Colonic mucosa (tissue), 4 donors: ENCODE data around the gene EML4. TPM values are rescaled to one million over a fixed set of nuclear protein-coding genes. Genes with fewer than 3 reads are reported as not detected.

Experiments used
- DNase-seq: peaks from one replicate; pipeline ENCODE4 v3.0.0-alpha.2; 2020
- H3K27ac ChIP-seq: fragments of 200-600 bp; one replicate; pipeline ENCODE4 v1.8.0; 2021
- H3K27me3 ChIP-seq: fragments of 200-600 bp; one replicate; pipeline ENCODE4 v1.8.0; 2021
- H3K36me3 ChIP-seq: fragments of 200-600 bp; one replicate; pipeline ENCODE4 v1.8.0; 2021
- H3K4me1 ChIP-seq: fragments of 200-600 bp; one replicate; pipeline ENCODE4 v1.8.0; 2021; ENCODE audit warnings: mild to moderate bottlenecking
- H3K4me3 ChIP-seq: fragments of 200-600 bp; one replicate; pipeline ENCODE4 v1.8.0; 2021
- H3K9ac ChIP-seq, 2 donors: one replicate each; pipeline ENCODE4 v1.7.0; 2013; ENCODE audit warnings: control low read depth in 2 of 2, low read depth in 2 of 2, low read length in 2 of 2
- H3K9me3 ChIP-seq: fragments of 200-600 bp; one replicate; pipeline ENCODE4 v1.8.0; 2021
- CTCF ChIP-seq: fragments of 200-600 bp; IDR thresholded peaks from one replicate; pipeline ENCODE4 v1.8.0; 2022; ENCODE audit warnings: antibody characterized with exemption, mild to moderate bottlenecking
- intact Hi-C: fragments of 100-400 bp; cut with DNase I; formaldehyde crosslinking; loops from one replicate; pipeline ENCODE4 v1.14.1; 2022
- total RNA-seq, 2 donors: library from RNA; stranded (reverse); fragmentation: NEBNext Ultra II Directional in 1 of 2; extraction: Animal tissue kit (Norgen Biotek cat#: 25700) in 1 of 2; gene quantifications; one replicate each; pipeline ENCODE4 v1.2.1, GENCODE V29; 2021
- donor health status: healthy.
- donor health status: DM: no; HTN: no; CAD: no.
- donor health status: DM: no; HTN: no; CAD: no.

EML4 gene
- total RNA-seq, 2 donors from 2014 or later, result 82.1 to 103 TPM

- DNase-seq, result no peak
- H3K4me1 ChIP-seq, result no peaks in the 10 kb centered on the region
- intact Hi-C loops, result no loop called here
- no peaks in the 10 kb centered on the region for H3K27me3 ChIP-seq
- H3K27ac ChIP-seq, result no peak overlapping the region
- no peak overlapping the region for H3K9ac ChIP-seq
- H3K4me3 ChIP-seq, result no peak overlapping the region
- no peaks in the 10 kb centered on the region for H3K9me3 ChIP-seq
- H3K36me3 ChIP-seq, result no peaks in the 10 kb centered on the region
- TF ChIP-seq CTCF, result no peak
These were observed 32.0 kb downstream of the EML4 start for GRCh38 chr2:42200926-42201855.

- H3K36me3 ChIP-seq, result no peaks in the 10 kb centered on the region
- H3K4me1 ChIP-seq, result no peaks in the 10 kb centered on the region
- intact Hi-C loops, result no loop called here
- TF ChIP-seq CTCF, result no peak
- H3K9ac ChIP-seq, result no peak overlapping the region
- no peaks in the 10 kb centered on the region for H3K27me3 ChIP-seq
- no peak overlapping the region for H3K27ac ChIP-seq
- no peak overlapping the region for H3K4me3 ChIP-seq
- H3K9me3 ChIP-seq, result no peaks in the 10 kb centered on the region
- no peak for DNase-seq
These were observed 33.5 kb downstream of the EML4 start for GRCh38 chr2:42202634-42203008.

- H3K36me3 ChIP-seq, result no peaks in the 10 kb centered on the region
- H3K9me3 ChIP-seq, result no peaks in the 10 kb centered on the region
- no peak for DNase-seq
- H3K27me3 ChIP-seq, result no peaks in the 10 kb centered on the region
- no peak overlapping the region for H3K4me3 ChIP-seq
- TF ChIP-seq CTCF, result no peak
- H3K4me1 ChIP-seq, result no peaks in the 10 kb centered on the region
- H3K9ac ChIP-seq, result no peak overlapping the region
- no peak overlapping the region for H3K27ac ChIP-seq
- intact Hi-C loops, result no loop called here
These were observed 34.6 kb downstream of the EML4 start for GRCh38 chr2:42203792-42204191.

- no peak for TF ChIP-seq CTCF
- Histone ChIP-seq H3K36me3 (no peaks in the 10 kb centered on the region), H3K4me3 (no peak overlapping the region), H3K9me3 (no peaks in the 10 kb centered on the region), H3K27me3 (no peaks in the 10 kb centered on the region), H3K9ac (no peak overlapping the region), H3K4me1 (no peaks in the 10 kb centered on the region), H3K27ac (no peak overlapping the region)
- DNase-seq, result no peak
- intact Hi-C loops, result no loop called here
These were observed 36.2 kb downstream of the EML4 start for GRCh38 chr2:42205337-42205736.

- intact Hi-C loops, result no loop called here
- H3K9ac ChIP-seq, result no peak overlapping the region
- no peaks in the 10 kb centered on the region for H3K27me3 ChIP-seq
- no peak for TF ChIP-seq CTCF
- no peaks in the 10 kb centered on the region for H3K36me3 ChIP-seq
- H3K4me3 ChIP-seq, result no peak overlapping the region
- DNase-seq, result no peak
- H3K9me3 ChIP-seq, result no peaks in the 10 kb centered on the region
- no peak overlapping the region for H3K27ac ChIP-seq
- H3K4me1 ChIP-seq, result no peaks in the 10 kb centered on the region
These were observed 38.7 kb downstream of the EML4 start for GRCh38 chr2:42207826-42208225.
